ENCODE measurements around the gene GAPT. TPM values are rescaled to one million over a fixed set of nuclear protein-coding genes. Genes with fewer than 3 reads are reported as not detected.
A peak's percentile ranks its signal among the peaks of the same experiment; 100 is the strongest.

GAPT gene
- total and polyA plus RNA-seq, 3 donors from 2014 or later = 0.58 to 1.9 (median 0.62) TPM

DNA sequence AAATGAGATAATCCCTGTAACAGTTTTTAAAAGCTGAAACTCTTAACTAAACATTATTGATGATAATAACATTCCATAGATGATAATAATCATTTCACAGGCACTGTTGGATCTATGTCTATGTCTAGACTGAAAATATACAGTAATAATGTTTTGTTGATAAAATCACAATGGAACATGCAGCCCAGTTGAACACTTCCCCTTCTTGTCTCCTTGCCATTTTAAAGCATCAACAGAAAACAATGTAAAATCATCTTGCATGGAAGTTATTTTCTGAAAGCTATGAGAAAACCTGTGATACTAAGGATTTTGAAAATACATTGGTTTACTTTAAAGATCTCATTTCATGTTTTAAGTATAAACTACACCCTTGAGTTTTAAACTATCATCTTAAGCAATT, 1.9 kb downstream of the GAPT start:
- TF ChIP-seq, protein P1, sequence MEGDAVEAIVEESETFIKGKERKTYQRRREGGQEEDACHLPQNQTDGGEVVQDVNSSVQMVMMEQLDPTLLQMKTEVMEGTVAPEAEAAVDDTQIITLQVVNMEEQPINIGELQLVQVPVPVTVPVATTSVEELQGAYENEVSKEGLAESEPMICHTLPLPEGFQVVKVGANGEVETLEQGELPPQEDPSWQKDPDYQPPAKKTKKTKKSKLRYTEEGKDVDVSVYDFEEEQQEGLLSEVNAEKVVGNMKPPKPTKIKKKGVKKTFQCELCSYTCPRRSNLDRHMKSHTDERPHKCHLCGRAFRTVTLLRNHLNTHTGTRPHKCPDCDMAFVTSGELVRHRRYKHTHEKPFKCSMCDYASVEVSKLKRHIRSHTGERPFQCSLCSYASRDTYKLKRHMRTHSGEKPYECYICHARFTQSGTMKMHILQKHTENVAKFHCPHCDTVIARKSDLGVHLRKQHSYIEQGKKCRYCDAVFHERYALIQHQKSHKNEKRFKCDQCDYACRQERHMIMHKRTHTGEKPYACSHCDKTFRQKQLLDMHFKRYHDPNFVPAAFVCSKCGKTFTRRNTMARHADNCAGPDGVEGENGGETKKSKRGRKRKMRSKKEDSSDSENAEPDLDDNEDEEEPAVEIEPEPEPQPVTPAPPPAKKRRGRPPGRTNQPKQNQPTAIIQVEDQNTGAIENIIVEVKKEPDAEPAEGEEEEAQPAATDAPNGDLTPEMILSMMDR (IDR thresholded peaks at IDR 0.05) = no peak
- Histone ChIP-seq H3K9me3 (no peaks in the 10 kb centered on the region), H3K4me1 (no peaks in the 10 kb centered on the region), H3K27me3 (no peaks in the 10 kb centered on the region), H3K4me3 (no peak overlapping the region), H3K36me3 (ENCODE audit: low read depth, missing control alignments) (no peaks in the 10 kb centered on the region), H3K27ac (no peak overlapping the region)
- no peak for DNase-seq
- intact Hi-C loops (cut with DNase I; ENCODE audit: low total_unique reads) = no loop called here

DNA sequence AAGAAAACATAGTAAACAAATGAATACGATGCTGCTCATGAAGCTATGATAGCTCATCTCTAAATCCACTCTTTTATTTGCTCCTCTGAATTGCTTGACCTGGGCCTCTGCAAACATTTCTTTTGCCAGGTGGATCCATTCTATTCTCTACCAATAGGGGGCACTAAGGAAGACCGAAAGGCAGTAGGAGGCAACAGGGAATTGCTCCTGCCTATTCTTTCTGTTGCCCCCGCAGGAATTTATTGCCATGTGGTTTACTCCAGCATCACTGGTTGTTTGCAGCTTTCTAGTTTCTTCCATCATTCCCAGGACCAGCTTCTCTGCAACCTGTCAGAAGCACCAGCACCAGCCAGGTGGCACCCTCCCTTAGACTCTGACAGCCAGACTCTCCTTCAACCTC, 5.3 kb downstream of the GAPT start:
- Histone ChIP-seq H3K27me3 (no peaks in the 10 kb centered on the region), H3K9me3 (no peaks in the 10 kb centered on the region), H3K4me1 (no peaks in the 10 kb centered on the region), H3K36me3 (ENCODE audit: low read depth, missing control alignments) (no peaks in the 10 kb centered on the region), H3K4me3 (no peak overlapping the region), H3K27ac (no peak overlapping the region)
- DNase-seq = no peak
- 81 to 85% methylated on average over 3 of the region's 3 CpGs for WGBS, 2 donors
- no peak for TF ChIP-seq POLR2A (IDR thresholded peaks at IDR 0.05)
- TF ChIP-seq, protein P1 (IDR thresholded peaks at IDR 0.05) = peak in 2 of 3 experiments; percentile 13 to 28
- intact Hi-C loops (cut with DNase I; ENCODE audit: low total_unique reads) = loop anchor here (5.0 kb wide), 1 partner anchor 346 kb away; no protein-coding TSS in a partner anchor

DNA sequence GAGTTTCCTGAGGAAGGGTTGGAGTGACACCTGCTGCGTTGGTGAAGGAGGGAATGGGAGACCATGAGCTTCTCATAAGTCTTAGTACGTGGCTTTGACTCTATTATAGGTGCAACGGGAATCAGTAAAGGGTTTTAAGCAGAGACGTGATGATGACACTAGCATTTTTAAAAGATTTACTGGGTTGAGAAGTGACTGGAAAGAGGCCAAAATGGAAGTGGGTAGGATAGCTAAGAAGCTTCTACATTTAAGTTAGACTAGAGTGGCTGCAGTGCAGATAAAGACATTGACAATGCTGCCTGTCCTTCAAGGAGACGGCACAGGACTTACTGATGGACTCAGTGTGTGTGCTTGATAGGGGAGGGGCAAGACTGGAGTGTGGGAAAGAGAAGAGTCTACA, 6.2 kb downstream of the GAPT start:
- DNase-seq = no peak
- no peaks in the 10 kb centered on the region for H3K4me1 ChIP-seq
- no peaks in the 10 kb centered on the region for H3K36me3 ChIP-seq (ENCODE audit: low read depth, missing control alignments)
- H3K27ac ChIP-seq = no peak overlapping the region
- no peaks in the 10 kb centered on the region for H3K9me3 ChIP-seq
- intact Hi-C loops (cut with DNase I; ENCODE audit: low total_unique reads) = loop anchor here (5.0 kb wide), 1 partner anchor 345 kb away; no protein-coding TSS in a partner anchor
- TF ChIP-seq, protein P1 (IDR thresholded peaks at IDR 0.05) = no peak
- no peak for TF ChIP-seq POLR2A (IDR thresholded peaks at IDR 0.05)
- WGBS, 2 donors = 78 to 84% methylated on average over 5 of the region's 5 CpGs
- H3K27me3 ChIP-seq = no peaks in the 10 kb centered on the region
- H3K4me3 ChIP-seq = no peak overlapping the region

DNA sequence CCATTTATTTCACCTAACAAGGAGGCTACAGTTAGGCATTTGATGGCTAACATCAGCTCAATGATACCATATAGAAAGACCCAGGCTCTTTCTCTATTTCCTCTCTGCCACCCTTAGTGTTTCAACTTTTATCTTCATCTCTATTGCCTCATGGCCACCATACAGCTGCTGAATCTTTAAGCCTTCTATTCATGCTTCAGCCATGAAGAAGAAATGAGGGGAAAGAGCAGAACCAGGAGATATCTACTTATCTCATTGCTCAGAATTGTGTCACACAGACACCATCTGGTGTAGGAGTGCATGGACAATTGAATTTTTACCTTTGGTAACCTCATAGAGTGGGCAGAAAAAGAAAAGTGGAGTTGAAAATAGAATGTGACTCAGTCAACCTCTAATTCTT, 6.7 kb downstream of the GAPT start:
- no peak for TF ChIP-seq POLR2A (IDR thresholded peaks at IDR 0.05)
- TF ChIP-seq, protein P1 (IDR thresholded peaks at IDR 0.05) = no peak
- Histone ChIP-seq H3K4me3 (no peak overlapping the region), H3K4me1 (no peaks in the 10 kb centered on the region), H3K36me3 (ENCODE audit: low read depth, missing control alignments) (no peaks in the 10 kb centered on the region), H3K27me3 (no peaks in the 10 kb centered on the region), H3K9me3 (no peaks in the 10 kb centered on the region), H3K27ac (no peak overlapping the region)
- intact Hi-C loops (cut with DNase I; ENCODE audit: low total_unique reads) = loop anchor here (5.0 kb wide), 1 partner anchor 344 kb away; no protein-coding TSS in a partner anchor
- DNase-seq = no peak

DNA sequence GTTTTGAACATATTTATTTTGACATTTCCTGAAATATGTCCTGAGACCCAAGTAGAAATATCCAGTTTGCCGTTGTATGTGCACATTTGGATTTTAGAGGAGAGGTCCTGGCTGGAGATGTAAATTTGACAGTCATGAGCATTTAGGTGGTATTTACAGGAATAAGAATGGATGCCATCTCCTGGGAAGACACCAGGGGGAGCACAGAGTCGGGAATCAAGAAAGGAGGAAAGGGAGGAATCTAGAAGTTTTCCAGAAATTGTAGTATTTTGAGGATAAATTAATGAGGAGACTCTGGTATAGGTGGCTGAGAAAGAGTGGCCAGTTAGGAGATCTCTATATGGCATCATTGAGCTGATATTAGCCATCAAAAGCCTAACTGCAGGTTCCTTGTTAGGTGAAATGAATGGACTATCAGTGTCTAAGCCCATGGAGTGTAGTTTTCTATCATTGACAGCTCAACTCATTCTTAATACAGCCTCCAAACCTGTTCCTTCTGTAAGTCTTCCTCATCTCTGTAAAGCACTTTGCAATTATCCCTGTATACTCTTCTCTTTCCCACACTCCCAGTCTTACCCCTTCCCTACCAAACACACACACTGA, 7.2 kb downstream of the GAPT start:
- Histone ChIP-seq H3K27ac (no peak overlapping the region), H3K36me3 (ENCODE audit: low read depth, missing control alignments) (no peaks in the 10 kb centered on the region), H3K27me3 (no peaks in the 10 kb centered on the region), H3K4me1 (no peaks in the 10 kb centered on the region), H3K9me3 (no peaks in the 10 kb centered on the region), H3K4me3 (no peak overlapping the region)
- TF ChIP-seq, protein P1 (IDR thresholded peaks at IDR 0.05) = peak; percentile 73 to 82 (median 78)
- TF ChIP-seq POLR2A (IDR thresholded peaks at IDR 0.05) = no peak
- intact Hi-C loops (cut with DNase I; ENCODE audit: low total_unique reads) = loop anchor here (5.0 kb wide), 1 partner anchor 344 kb away; no protein-coding TSS in a partner anchor
- WGBS, 2 donors = 36 to 38% methylated on average over 2 of the region's 2 CpGs
- DNase-seq = peak; percentile 73
